Peyer's patch (tissue), 4 donors: ENCODE data around the gene IL6. TPM values are rescaled to one million over a fixed set of nuclear protein-coding genes. Genes with fewer than 3 reads are reported as not detected.

ENCODE experiments used
- DNase-seq, 3 donors: peaks; one replicate each; pipeline ENCODE4 v3.0.0-alpha.2; 2017 to 2019
- H3K27ac ChIP-seq, 4 donors: fragments of 200-600 bp; sonication (generic); one replicate each; pipeline ENCODE4 v1.5.1; 2016 to 2019
- H3K27me3 ChIP-seq, 2 donors: fragments of 200-600 bp; sonication (generic); one replicate each; pipeline ENCODE4 v1.5.1; 2019
- H3K36me3 ChIP-seq, 3 donors: fragments of 200-600 bp; sonication (generic); one replicate each; pipeline ENCODE4 v1.5.1; 2016 to 2019
- H3K4me1 ChIP-seq, 4 donors: fragments of 200-600 bp; sonication (generic); one replicate each; pipeline ENCODE4 v1.5.1; 2016 to 2019
- H3K4me3 ChIP-seq, 4 donors: fragments of 200-600 bp; sonication (generic); 1 replicate in 3 of 4; 2 replicates in 1 of 4; pipeline ENCODE4 v1.5.1; 2016 to 2019; ENCODE audit warnings: mild to moderate bottlenecking in 1 of 4
- H3K9me3 ChIP-seq, 4 donors: fragments of 200-600 bp; sonication (generic); one replicate each; pipeline ENCODE4 v1.5.1; 2016 to 2019; ENCODE audit warnings: mild to moderate bottlenecking in 1 of 4
- POLR2A ChIP-seq, 2 donors: fragments of 450-650 bp; IDR thresholded peaks; one replicate each; pipeline ENCODE4 v1.5.1; 2017; ENCODE audit warnings: antibody characterized with exemption in 2 of 2, mild to moderate bottlenecking in 2 of 2, moderate library complexity in 2 of 2
- total RNA-seq, 4 donors: library from RNA; depleted of rRNA; stranded (reverse); fragments of >200 nt; gene quantifications; one replicate each; pipeline ENCODE4 v1.1.0, GENCODE V29; 2016
- TF ChIP-seq, protein P1 (sequence below), 6 experiments: fragments of 450-650 bp in 4 of 6; fragments of 200-600 bp in 2 of 6; sonication (generic) in 1 of 6; IDR thresholded peaks; one replicate each; pipeline ENCODE4 v1.5.1; 2017 to 2019; ENCODE audit warnings: antibody characterized with exemption in 6 of 6, mild to moderate bottlenecking in 3 of 6, moderate library complexity in 1 of 6

The IL6 gene
- total RNA-seq, 4 donors from 2014 or later: 0.94 to 5.0 TPM; not detected in 2

- H3K4me1 ChIP-seq: peaks cover 0 to 14% (median 1%) of the 10 kb centered on the region in 4 donors
- no peak overlapping the region for H3K4me3 ChIP-seq
- no peak overlapping the region for H3K27ac ChIP-seq
- DNase-seq: no peak
- no peaks in the 10 kb centered on the region for H3K27me3 ChIP-seq
- TF ChIP-seq POLR2A (IDR thresholded peaks at IDR 0.05): no peak
- TF ChIP-seq, protein P1, sequence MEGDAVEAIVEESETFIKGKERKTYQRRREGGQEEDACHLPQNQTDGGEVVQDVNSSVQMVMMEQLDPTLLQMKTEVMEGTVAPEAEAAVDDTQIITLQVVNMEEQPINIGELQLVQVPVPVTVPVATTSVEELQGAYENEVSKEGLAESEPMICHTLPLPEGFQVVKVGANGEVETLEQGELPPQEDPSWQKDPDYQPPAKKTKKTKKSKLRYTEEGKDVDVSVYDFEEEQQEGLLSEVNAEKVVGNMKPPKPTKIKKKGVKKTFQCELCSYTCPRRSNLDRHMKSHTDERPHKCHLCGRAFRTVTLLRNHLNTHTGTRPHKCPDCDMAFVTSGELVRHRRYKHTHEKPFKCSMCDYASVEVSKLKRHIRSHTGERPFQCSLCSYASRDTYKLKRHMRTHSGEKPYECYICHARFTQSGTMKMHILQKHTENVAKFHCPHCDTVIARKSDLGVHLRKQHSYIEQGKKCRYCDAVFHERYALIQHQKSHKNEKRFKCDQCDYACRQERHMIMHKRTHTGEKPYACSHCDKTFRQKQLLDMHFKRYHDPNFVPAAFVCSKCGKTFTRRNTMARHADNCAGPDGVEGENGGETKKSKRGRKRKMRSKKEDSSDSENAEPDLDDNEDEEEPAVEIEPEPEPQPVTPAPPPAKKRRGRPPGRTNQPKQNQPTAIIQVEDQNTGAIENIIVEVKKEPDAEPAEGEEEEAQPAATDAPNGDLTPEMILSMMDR (IDR thresholded peaks at IDR 0.05): no peak
- H3K9me3 ChIP-seq: no peaks in the 10 kb centered on the region
- no peaks in the 10 kb centered on the region for H3K36me3 ChIP-seq
Observed at GRCh38 chr7:22729180-22729825, 2.3 kb downstream of the IL6 start.

GRCh38 chr7:22730066-22730710, 3.2 kb downstream of the IL6 start:
- Histone ChIP-seq H3K36me3 (no peaks in the 10 kb centered on the region), H3K4me1 (peaks cover 0 to 14% (median 1%) of the 10 kb centered on the region in 4 donors), H3K4me3 (no peak overlapping the region), H3K27ac (no peak overlapping the region), H3K27me3 (no peaks in the 10 kb centered on the region), H3K9me3 (no peaks in the 10 kb centered on the region)
- no peak for TF ChIP-seq POLR2A (IDR thresholded peaks at IDR 0.05)
- TF ChIP-seq, protein P1 (IDR thresholded peaks at IDR 0.05): no peak
- DNase-seq: no peak

- Histone ChIP-seq H3K4me1 (peaks cover 0 to 10% (median 1%) of the 10 kb centered on the region in 4 donors), H3K4me3 (no peak overlapping the region), H3K27ac (no peak overlapping the region), H3K9me3 (no peaks in the 10 kb centered on the region), H3K27me3 (no peaks in the 10 kb centered on the region), H3K36me3 (no peaks in the 10 kb centered on the region)
- no peak for DNase-seq
- TF ChIP-seq, protein P1 (IDR thresholded peaks at IDR 0.05): no peak
- TF ChIP-seq POLR2A (IDR thresholded peaks at IDR 0.05): no peak
Observed at GRCh38 chr7:22730921-22731654, 4.1 kb downstream of the IL6 start.

DNA sequence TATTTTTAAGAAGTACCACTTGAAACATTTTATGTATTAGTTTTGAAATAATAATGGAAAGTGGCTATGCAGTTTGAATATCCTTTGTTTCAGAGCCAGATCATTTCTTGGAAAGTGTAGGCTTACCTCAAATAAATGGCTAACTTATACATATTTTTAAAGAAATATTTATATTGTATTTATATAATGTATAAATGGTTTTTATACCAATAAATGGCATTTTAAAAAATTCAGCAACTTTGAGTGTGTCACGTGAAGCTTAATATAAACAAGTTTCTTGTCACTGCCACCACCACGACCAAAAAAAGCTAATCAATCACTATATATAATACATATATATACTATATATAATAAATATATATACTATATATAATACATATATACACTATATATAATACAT, 4.8 kb downstream of the IL6 start:
- TF ChIP-seq, protein P1 (IDR thresholded peaks at IDR 0.05): no peak
- TF ChIP-seq POLR2A (IDR thresholded peaks at IDR 0.05): no peak
- H3K27me3 ChIP-seq: no peaks in the 10 kb centered on the region
- no peak overlapping the region for H3K27ac ChIP-seq
- peaks cover 0 to 3% (median 0%) of the 10 kb centered on the region in 4 donors for H3K4me1 ChIP-seq
- no peak for DNase-seq
- H3K4me3 ChIP-seq: no peak overlapping the region
- H3K36me3 ChIP-seq: no peaks in the 10 kb centered on the region
- H3K9me3 ChIP-seq: no peaks in the 10 kb centered on the region

GRCh38 chr7:22732556-22733126, 5.6 kb downstream of the IL6 start:
- Histone ChIP-seq H3K4me3 (no peak overlapping the region), H3K4me1 (no peaks in the 10 kb centered on the region), H3K36me3 (no peaks in the 10 kb centered on the region), H3K27me3 (no peaks in the 10 kb centered on the region), H3K27ac (no peak overlapping the region), H3K9me3 (no peaks in the 10 kb centered on the region)
- no peak for TF ChIP-seq POLR2A (IDR thresholded peaks at IDR 0.05)
- TF ChIP-seq, protein P1 (IDR thresholded peaks at IDR 0.05): no peak
- DNase-seq: no peak
